Measurements from ENCODE around the gene FEM1A. TPM values are rescaled to one million over a fixed set of nuclear protein-coding genes. Genes with fewer than 3 reads are reported as not detected.

FEM1A gene
- total RNA-seq, 1 experiment from 2014 or later = 20.0 TPM

GRCh38 chr19:4849019-4849418 is 57.5 kb downstream of the FEM1A start:
- H3K9me3 ChIP-seq (ENCODE audit: control insufficient read depth, low read depth, low read length) = no peaks in the 10 kb centered on the region
- H3K9ac ChIP-seq (ENCODE audit: extremely low read depth, insufficient read length, low read length) = no peak overlapping the region
- Mint-ChIP-seq H3K4me3 (no peak overlapping the region), H3K9me3 (no peaks in the 10 kb centered on the region), H3K27ac (no peak overlapping the region), H3K4me1 (no peaks in the 10 kb centered on the region), H3K36me3 (ENCODE audit: insufficient read depth in 1 of 3, low read depth in 3 of 3) (peaks cover 18 to 60% (median 55%) of the 10 kb centered on the region in 3 experiments; a peak in 6 of 7 replicates), H3K27me3 (ENCODE audit: low read depth) (peaks cover 1% of the 10 kb centered on the region; the same call in 1 of the 2 replicates)
- no peak for DNase-seq
- H3K23me2 ChIP-seq (ENCODE audit: insufficient read length, low read depth, low read length, poor library complexity, severe bottlenecking) = no peaks in the 10 kb centered on the region
- no peaks in the 10 kb centered on the region for H3K4me1 ChIP-seq (ENCODE audit: insufficient read depth, low read length)
- H3K4me2 ChIP-seq (ENCODE audit: insufficient read depth, insufficient read length, low read length) = no peak overlapping the region
- no peak overlapping the region for H3K18ac ChIP-seq (ENCODE audit: insufficient read length, low read depth, low read length)
- no peak overlapping the region for H3K4ac ChIP-seq (ENCODE audit: low read depth, low read length)
- H3K27ac ChIP-seq (ENCODE audit: insufficient read length, low read depth, low read length) = no peak overlapping the region
- H4K91ac ChIP-seq (ENCODE audit: insufficient read length, low read depth, low read length) = no peak overlapping the region
- no peaks in the 10 kb centered on the region for H4K20me1 ChIP-seq (ENCODE audit: control insufficient read depth, insufficient read depth, insufficient read length)
- no peak overlapping the region for H4K5ac ChIP-seq (ENCODE audit: insufficient read length, low read depth, low read length)
- no peak overlapping the region for H2BK12ac ChIP-seq (ENCODE audit: insufficient read length, low read depth, low read length)
- WGBS (ENCODE audit: extremely low coverage, insufficient read length, low lambda C conversion rate) = no CpG with 5 or more reads among the region's 7 CpGs
- H3K27me3 ChIP-seq (ENCODE audit: insufficient read depth, low read length) = no peaks in the 10 kb centered on the region
- no peak overlapping the region for H3K56ac ChIP-seq (ENCODE audit: insufficient read length, low read depth, low read length)
- no peaks in the 10 kb centered on the region for H3K79me1 ChIP-seq (ENCODE audit: insufficient read depth, low read depth, low read length, poor library complexity, severe bottlenecking)
- TF ChIP-seq CTCF (conservative IDR thresholded peaks at IDR 0.05) = no peak
- no peak overlapping the region for H3T11ph ChIP-seq (ENCODE audit: low read length)
- no peak overlapping the region for H2BK120ac ChIP-seq (ENCODE audit: low read depth, low read length, poor library complexity, severe bottlenecking)
- H3K23ac ChIP-seq (ENCODE audit: insufficient read length, low read depth, low read length) = no peak overlapping the region
- H2AK5ac ChIP-seq (ENCODE audit: insufficient read length, low read length) = no peak overlapping the region
- H2BK20ac ChIP-seq (ENCODE audit: low read depth, low read length, poor library complexity, severe bottlenecking) = no peak overlapping the region
- no peaks in the 10 kb centered on the region for H3K79me2 ChIP-seq (ENCODE audit: insufficient read depth, low read length)
- H2BK5ac ChIP-seq (ENCODE audit: insufficient read length, low read length) = no peak overlapping the region
- no peak overlapping the region for H4K8ac ChIP-seq (replicated peaks; ENCODE audit: insufficient read length, low read depth, low read length)
- H2AFZ ChIP-seq (ENCODE audit: low read length) = no peak overlapping the region
- H3K14ac ChIP-seq (ENCODE audit: insufficient read depth, low read length) = no peak overlapping the region
- H2BK15ac ChIP-seq (ENCODE audit: low read depth, low read length) = no peak overlapping the region

Small RNA genes within 50 kb of the gene (microRNA-seq; reads per million reads assigned to microRNA genes)
- gene MIR7-3 (ENCODE audit: borderline microRNAs expressed) = not detected

Other genes starting within 250 kb of the FEM1A start
- 38.4 and 38.7 TPM in 2 replicates for gene SEMA6B, start 232.1 kb upstream of the FEM1A start, total RNA-seq (2021)
- 3.5 and 4.2 TPM in 2 replicates for gene TNFAIP8L1, start 152.2 kb upstream of the FEM1A start, total RNA-seq (2021)
- 43.4 and 47.0 TPM in 2 replicates for gene MYDGF, start 121.4 kb upstream of the FEM1A start, total RNA-seq (2021)
- 43.3 and 46.4 TPM in 2 replicates for gene DPP9, start 67.9 kb upstream of the FEM1A start, total RNA-seq (2021)
- 0.48 and 0.57 TPM in 2 replicates for gene TICAM1, start 40.0 kb downstream of the FEM1A start, total RNA-seq (2021)
- 61.8 and 63.7 TPM in 2 replicates for gene PLIN3, start 75.9 kb downstream of the FEM1A start, total RNA-seq (2021)
- gene ARRDC5, start 111.2 kb downstream of the FEM1A start, total RNA-seq (2021) = not detected in 2 replicates
- gene UHRF1, start 117.8 kb downstream of the FEM1A start, total RNA-seq (2021) = 106 and 111 TPM in 2 replicates
- gene KDM4B, start 177.4 kb downstream of the FEM1A start, total RNA-seq (2021) = 41.8 and 43.7 TPM in 2 replicates